Sigmoid colon (tissue), 7 donors: ENCODE results near the gene PRKCB. TPM values are rescaled to one million over a fixed set of nuclear protein-coding genes. Genes with fewer than 3 reads are reported as not detected.

Source experiments
- DNase-seq: peaks from one replicate; pipeline ENCODE4 v3.0.0-alpha.2; 2019
- H3K27ac ChIP-seq, 4 donors: fragments of 200-600 bp; sonication (generic); one replicate each; pipeline ENCODE4 v1.5.1; 2016 to 2019; ENCODE audit warnings: mild to moderate bottlenecking in 1 of 4
- H3K27me3 ChIP-seq, 3 donors: fragments of 200-600 bp; sonication (generic); one replicate each; pipeline ENCODE4 v1.5.1; 2019; ENCODE audit warnings: mild to moderate bottlenecking in 1 of 3
- H3K36me3 ChIP-seq, 4 donors: fragments of 200-600 bp; sonication (generic); one replicate each; pipeline ENCODE4 v1.5.1; 2016 to 2019
- H3K4me1 ChIP-seq, 4 donors: fragments of 200-600 bp; sonication (generic); one replicate each; pipeline ENCODE4 v1.5.1; 2017 to 2019
- H3K4me3 ChIP-seq, 4 donors: fragments of 200-600 bp; sonication (generic); one replicate each; pipeline ENCODE4 v1.5.1; 2017 to 2019; ENCODE audit warnings: mild to moderate bottlenecking in 2 of 4, moderate library complexity in 1 of 4
- H3K9me3 ChIP-seq, 4 donors: fragments of 200-600 bp in 3 of 4; sonication (generic) in 3 of 4; one replicate each; pipeline versions ENCODE4 v1.5.1 to v1.6.1; 2013 to 2019
- EP300 ChIP-seq, 4 donors: sonication (generic); formaldehyde crosslinking; IDR thresholded peaks; one replicate each; pipeline ENCODE4 v1.6.1; 2017; ENCODE audit warnings: antibody characterized with exemption in 4 of 4
- POLR2A ChIP-seq, 2 donors: fragments of 450-650 bp; IDR thresholded peaks; one replicate each; pipeline ENCODE4 v1.6.1; 2016; ENCODE audit warnings: antibody characterized with exemption in 2 of 2, mild to moderate bottlenecking in 2 of 2, moderate library complexity in 2 of 2
- POLR2AphosphoS5 ChIP-seq, 4 donors: sonication (generic); formaldehyde crosslinking; IDR thresholded peaks; one replicate each; pipeline ENCODE4 v1.6.1; 2017; ENCODE audit warnings: antibody characterized with exemption in 4 of 4
- WGBS, 2 donors: extraction: QIAGEN DNeasy Blood & Tissue Kit; methylation state at CpG; one replicate each; pipeline ENCODE4 v1.1.7; 2013; 5-methylcytosine and 5-hydroxymethylcytosine counted together
- intact Hi-C: fragments of 100-400 bp; cut with DNase I; formaldehyde crosslinking; loops from one replicate; pipeline ENCODE4 v1.15.1; 2023
- polyA plus RNA-seq, 3 donors: library from polyadenylated mRNA; stranded (reverse); fragments of 200-250 nt; gene quantifications; one replicate each; pipeline ENCODE4 v1.2.3, GENCODE V29; 2013
- total RNA-seq, 4 donors: library from RNA; depleted of rRNA; stranded (reverse); fragments of >200 nt; gene quantifications; one replicate each; pipeline ENCODE4 v1.1.0, GENCODE V29; 2016
- TF ChIP-seq, protein P1 (sequence below), 4 experiments: fragments of 450-650 bp in 3 of 4; fragments of 200-600 bp in 1 of 4; IDR thresholded peaks; one replicate each; pipeline ENCODE4 v1.5.1; 2016 to 2019; ENCODE audit warnings: antibody characterized with exemption in 4 of 4, mild to moderate bottlenecking in 3 of 4, moderate library complexity in 2 of 4
- donor health status: healthy with polysubstance abuse.
- donor health status: Bipolar disorder and iron deficiency.
- donor health status: healthy.

Gene PRKCB
- total and polyA plus RNA-seq, 7 donors: 3.0 to 43.8 (median 21.4) TPM

DNA sequence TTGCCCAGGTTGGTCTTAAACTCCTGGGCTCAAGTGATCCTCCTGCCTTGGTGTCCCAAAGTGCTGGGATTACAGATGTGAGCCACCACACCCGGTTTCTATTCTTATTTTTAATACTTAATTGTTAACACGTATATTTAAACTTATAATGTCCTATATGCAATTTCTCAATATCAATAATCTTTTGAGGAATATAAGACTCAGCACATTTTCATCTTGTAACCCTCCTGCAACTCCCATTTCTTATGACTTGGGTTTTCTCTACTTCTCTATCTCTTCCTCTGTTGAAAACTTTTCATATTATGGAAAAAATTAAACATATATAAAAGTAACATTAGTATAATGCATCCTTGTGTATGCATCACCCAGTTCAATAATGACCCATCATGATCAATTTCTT lies 150.7 kb downstream of the PRKCB start:
- WGBS, 2 donors: 82 to 89% methylated on average over 2 of the region's 2 CpGs
- Histone ChIP-seq H3K4me1 (no peaks in the 10 kb centered on the region), H3K36me3 (no peaks in the 10 kb centered on the region), H3K27me3 (no peaks in the 10 kb centered on the region), H3K27ac (no peak overlapping the region), H3K4me3 (no peak overlapping the region), H3K9me3 (no peaks in the 10 kb centered on the region)
- TF ChIP-seq, protein P1, sequence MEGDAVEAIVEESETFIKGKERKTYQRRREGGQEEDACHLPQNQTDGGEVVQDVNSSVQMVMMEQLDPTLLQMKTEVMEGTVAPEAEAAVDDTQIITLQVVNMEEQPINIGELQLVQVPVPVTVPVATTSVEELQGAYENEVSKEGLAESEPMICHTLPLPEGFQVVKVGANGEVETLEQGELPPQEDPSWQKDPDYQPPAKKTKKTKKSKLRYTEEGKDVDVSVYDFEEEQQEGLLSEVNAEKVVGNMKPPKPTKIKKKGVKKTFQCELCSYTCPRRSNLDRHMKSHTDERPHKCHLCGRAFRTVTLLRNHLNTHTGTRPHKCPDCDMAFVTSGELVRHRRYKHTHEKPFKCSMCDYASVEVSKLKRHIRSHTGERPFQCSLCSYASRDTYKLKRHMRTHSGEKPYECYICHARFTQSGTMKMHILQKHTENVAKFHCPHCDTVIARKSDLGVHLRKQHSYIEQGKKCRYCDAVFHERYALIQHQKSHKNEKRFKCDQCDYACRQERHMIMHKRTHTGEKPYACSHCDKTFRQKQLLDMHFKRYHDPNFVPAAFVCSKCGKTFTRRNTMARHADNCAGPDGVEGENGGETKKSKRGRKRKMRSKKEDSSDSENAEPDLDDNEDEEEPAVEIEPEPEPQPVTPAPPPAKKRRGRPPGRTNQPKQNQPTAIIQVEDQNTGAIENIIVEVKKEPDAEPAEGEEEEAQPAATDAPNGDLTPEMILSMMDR (IDR thresholded peaks at IDR 0.05): no peak
- TF ChIP-seq EP300 (IDR thresholded peaks at IDR 0.05): no peak
- no peak for TF ChIP-seq POLR2A (IDR thresholded peaks at IDR 0.05)
- no peak for TF ChIP-seq POLR2AphosphoS5 (IDR thresholded peaks at IDR 0.05)
- intact Hi-C loops: no loop called here
- DNase-seq: no peak

DNA sequence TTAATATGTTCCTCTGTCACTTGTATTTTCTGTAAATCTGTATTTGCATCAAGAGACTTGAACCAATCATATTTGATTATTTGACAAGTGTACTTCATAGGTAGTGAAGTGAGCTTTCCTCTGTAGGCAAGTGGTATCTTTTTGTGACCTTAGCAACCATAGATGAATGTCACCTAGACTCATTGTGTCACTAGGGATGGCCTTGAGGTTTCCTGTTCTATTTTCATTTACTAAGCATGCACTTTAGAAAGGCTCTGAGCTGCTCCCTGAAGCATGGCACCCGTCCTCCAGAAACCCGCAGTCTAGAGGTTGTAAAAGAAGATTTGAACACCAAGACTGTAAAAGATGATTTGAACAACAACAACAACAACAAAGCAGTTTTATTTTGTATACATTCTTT lies 151.7 kb downstream of the PRKCB start:
- Histone ChIP-seq H3K36me3 (no peaks in the 10 kb centered on the region), H3K27ac (no peak overlapping the region), H3K27me3 (no peaks in the 10 kb centered on the region), H3K4me1 (no peaks in the 10 kb centered on the region), H3K4me3 (no peak overlapping the region), H3K9me3 (no peaks in the 10 kb centered on the region)
- DNase-seq: no peak
- intact Hi-C loops: no loop called here
- 48 to 66% methylated on average over 2 of the region's 2 CpGs for WGBS, 2 donors
- TF ChIP-seq POLR2A (IDR thresholded peaks at IDR 0.05) (no peak), EP300 (IDR thresholded peaks at IDR 0.05) (no peak), POLR2AphosphoS5 (IDR thresholded peaks at IDR 0.05) (no peak)
- TF ChIP-seq, protein P1 (IDR thresholded peaks at IDR 0.05): no peak

DNA sequence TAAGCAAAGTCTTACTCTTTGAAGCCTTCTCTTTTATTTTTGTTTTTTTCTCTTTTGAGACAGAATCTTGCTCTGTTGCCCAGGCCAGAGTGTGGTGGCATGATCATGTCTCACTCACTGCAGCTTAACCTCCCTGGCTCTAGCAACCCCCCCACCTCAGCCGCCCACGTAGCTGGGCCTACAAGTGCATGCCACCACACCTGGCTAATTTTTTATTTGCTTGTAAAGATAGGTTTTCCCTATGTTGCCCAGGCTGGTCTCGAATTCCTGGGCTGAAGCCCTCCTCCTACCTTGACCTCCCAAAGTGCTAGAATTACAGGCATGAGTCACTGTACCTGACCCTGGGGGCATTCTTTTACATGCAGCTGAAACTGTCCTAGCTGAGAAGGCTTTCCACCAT lies 154.7 kb downstream of the PRKCB start:
- Histone ChIP-seq H3K36me3 (no peaks in the 10 kb centered on the region), H3K4me1 (no peaks in the 10 kb centered on the region), H3K9me3 (no peaks in the 10 kb centered on the region), H3K4me3 (no peak overlapping the region), H3K27me3 (no peaks in the 10 kb centered on the region), H3K27ac (no peak overlapping the region)
- no peak for TF ChIP-seq EP300 (IDR thresholded peaks at IDR 0.05)
- TF ChIP-seq, protein P1 (IDR thresholded peaks at IDR 0.05): no peak
- TF ChIP-seq POLR2A (IDR thresholded peaks at IDR 0.05): no peak
- no peak for DNase-seq
- intact Hi-C loops: no loop called here
- WGBS, 2 donors: 81% methylated on average over 3 of the region's 3 CpGs

DNA sequence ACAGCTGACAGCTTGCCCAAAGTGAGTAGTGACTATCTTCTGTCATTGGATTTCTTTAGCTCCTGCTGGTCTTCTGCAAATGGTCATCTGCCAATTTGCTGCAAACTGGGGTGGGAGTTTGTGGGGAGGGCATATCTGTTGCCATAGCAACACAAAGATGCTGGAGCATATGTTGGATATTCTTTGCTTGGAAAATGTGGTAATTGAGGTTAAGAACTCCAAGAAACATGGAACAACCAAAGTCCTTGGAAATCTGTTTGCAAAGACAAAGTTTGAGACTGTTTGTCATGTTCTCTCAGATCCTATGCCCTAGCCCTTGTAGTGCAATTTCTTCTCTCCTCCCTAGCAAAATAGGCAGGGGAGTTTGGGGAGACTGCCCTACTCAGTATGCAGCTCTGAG lies 155.3 kb downstream of the PRKCB start:
- Histone ChIP-seq H3K27me3 (no peaks in the 10 kb centered on the region), H3K4me1 (no peaks in the 10 kb centered on the region), H3K9me3 (no peaks in the 10 kb centered on the region), H3K4me3 (no peak overlapping the region), H3K36me3 (no peaks in the 10 kb centered on the region), H3K27ac (no peak overlapping the region)
- TF ChIP-seq POLR2A (IDR thresholded peaks at IDR 0.05): no peak
- no peak for TF ChIP-seq EP300 (IDR thresholded peaks at IDR 0.05)
- TF ChIP-seq, protein P1 (IDR thresholded peaks at IDR 0.05): no peak
- no peak for TF ChIP-seq POLR2AphosphoS5 (IDR thresholded peaks at IDR 0.05)
- intact Hi-C loops: no loop called here
- DNase-seq: no peak

DNA sequence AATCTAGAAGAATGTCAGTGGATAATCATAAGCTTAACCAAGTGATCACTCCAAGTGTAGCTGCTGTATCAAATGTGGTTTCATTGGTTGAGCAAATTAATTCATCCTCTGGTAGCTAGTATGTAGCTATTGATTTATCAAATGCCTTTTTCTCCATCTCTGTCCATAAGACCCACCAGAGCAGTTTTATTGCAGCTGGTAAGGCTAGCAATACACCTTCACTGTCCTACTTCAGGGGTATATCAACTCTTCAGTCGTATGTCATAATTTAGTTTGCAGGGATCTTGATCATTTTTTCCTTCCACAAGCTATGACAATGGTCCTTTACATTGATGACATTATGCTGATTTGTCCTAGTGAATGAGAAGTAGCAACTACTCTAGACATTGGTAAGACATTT lies 158.8 kb downstream of the PRKCB start:
- TF ChIP-seq, protein P1 (IDR thresholded peaks at IDR 0.05): no peak
- TF ChIP-seq POLR2AphosphoS5 (IDR thresholded peaks at IDR 0.05): no peak
- no peak for TF ChIP-seq EP300 (IDR thresholded peaks at IDR 0.05)
- no peak for TF ChIP-seq POLR2A (IDR thresholded peaks at IDR 0.05)
- no peaks in the 10 kb centered on the region for H3K4me1 ChIP-seq
- H3K27me3 ChIP-seq: no peaks in the 10 kb centered on the region
- DNase-seq: no peak
- intact Hi-C loops: no loop called here
- no peak overlapping the region for H3K4me3 ChIP-seq
- 89 to 94% methylated on average over 1 of the region's 1 CpG for WGBS, 2 donors
- H3K36me3 ChIP-seq: no peaks in the 10 kb centered on the region
- no peaks in the 10 kb centered on the region for H3K9me3 ChIP-seq
- H3K27ac ChIP-seq: no peak overlapping the region
